Keratinocyte (primary cell): ENCODE results near the gene STOM.

Source experiments
- CTCF ChIP-seq, 3 experiments: IDR thresholded peaks in 1 of 3; conservative IDR thresholded peaks in 1 of 3; optimal IDR thresholded peaks in 1 of 3; 2 replicates in 2 of 3; 3 replicates in 1 of 3; pipeline versions ENCODE3 to v1.5.1; 2011; ENCODE audit warnings: low read length in 3 of 3, mild to moderate bottlenecking in 3 of 3, moderate library complexity in 2 of 3, control low read depth in 1 of 3, inconsistent platforms in 1 of 3; ENCODE audit not compliant: insufficient read depth in 2 of 3; ENCODE audit errors: extremely low read depth in 1 of 3
- EZH2 ChIP-seq: IDR thresholded peaks from one replicate; pipeline ENCODE4 v1.6.1; 2012; ENCODE audit warnings: inconsistent platforms, mild to moderate bottlenecking, low read length, moderate library complexity

GRCh38 chr9:121309833-121310425, 60.1 kb downstream of the STOM start:
- TF ChIP-seq CTCF (optimal IDR thresholded peaks at IDR 0.05 in 1 of 3, IDR thresholded peaks at IDR 0.05 in 1 of 3, conservative IDR thresholded peaks at IDR 0.05 in 1 of 3; ENCODE audit: extremely low read depth in 1 of 3, insufficient read depth in 2 of 3, low read length in 3 of 3) (no peak), EZH2 (no peak)
